ENCODE measurements around the gene CYP2W1. TPM values are rescaled to one million over a fixed set of nuclear protein-coding genes. Genes with fewer than 3 reads are reported as not detected.

The CYP2W1 gene
- polyA plus RNA-seq, 2 of the 4 experiments (the other 2 are of a cell fraction): not detected

DNA sequence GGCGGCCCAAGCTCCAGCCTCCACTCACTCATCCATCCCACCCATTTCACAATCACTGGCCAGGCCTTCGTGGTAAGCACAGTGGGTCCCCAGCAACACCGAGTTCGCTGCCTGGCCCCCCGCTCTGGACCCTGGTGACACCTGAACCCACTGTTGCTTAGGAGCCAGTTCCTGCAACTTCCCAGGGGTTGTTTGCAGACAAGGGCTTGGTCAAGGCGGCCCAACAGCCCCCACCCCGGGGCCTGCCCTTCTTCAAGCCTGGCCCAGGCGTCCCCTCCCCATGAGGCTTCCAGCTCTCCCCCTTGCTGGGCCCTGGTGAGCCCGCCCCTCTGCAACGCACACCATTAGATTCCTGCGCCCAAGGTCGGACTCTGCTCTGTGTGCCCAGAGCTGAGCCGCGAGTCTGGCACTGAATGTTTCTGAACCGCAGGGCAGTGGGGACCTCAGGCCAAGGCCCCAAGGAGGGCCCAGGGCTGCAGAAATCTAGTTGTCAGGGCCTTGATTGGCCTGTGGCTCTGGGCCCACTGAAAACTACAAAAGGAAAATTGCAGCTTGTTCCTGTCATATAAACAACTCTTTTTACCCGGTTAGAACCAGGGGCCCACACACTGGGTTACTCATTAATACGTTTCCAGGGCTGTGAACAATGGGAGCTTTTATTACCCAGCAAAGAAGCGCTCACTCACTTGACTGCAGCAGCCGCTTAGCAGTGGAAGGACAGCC is 5.5 kb upstream of the CYP2W1 start:
- no peak for FAIRE-seq
- H3K9me3 ChIP-seq: no peaks in the 10 kb centered on the region
- peak; percentile 36 to 58 for DNase-seq (ENCODE audit: low read depth in 1 of 2, low spot score in 1 of 2)
- no peak overlapping the region for H3K4me3 ChIP-seq
- TF ChIP-seq SREBF2 (IDR thresholded peaks at IDR 0.05) (no peak), REST (IDR thresholded peaks at IDR 0.05) (no peak), CTCF (IDR thresholded peaks at IDR 0.05) (no peak), SMC3 (IDR thresholded peaks at IDR 0.05) (no peak), HDAC2 (IDR thresholded peaks at IDR 0.05) (no peak), JUN (IDR thresholded peaks at IDR 0.05) (no peak), ELK1 (IDR thresholded peaks at IDR 0.05; ENCODE audit: low read depth, low read length) (no peak), KDM5A (IDR thresholded peaks at IDR 0.05) (no peak), RAD21 (conservative IDR thresholded peaks at IDR 0.05 in 1 of 2, IDR thresholded peaks at IDR 0.05 in 1 of 2) (no peak), EHF (CRISPR knock-in tag; IDR thresholded peaks at IDR 0.05) (no peak), FOSB (CRISPR knock-in tag; IDR thresholded peaks at IDR 0.05) (no peak), HOXB13 (CRISPR knock-in tag; IDR thresholded peaks at IDR 0.05; ENCODE audit: low read depth) (no peak)
- TF ChIP-seq, protein P1, sequence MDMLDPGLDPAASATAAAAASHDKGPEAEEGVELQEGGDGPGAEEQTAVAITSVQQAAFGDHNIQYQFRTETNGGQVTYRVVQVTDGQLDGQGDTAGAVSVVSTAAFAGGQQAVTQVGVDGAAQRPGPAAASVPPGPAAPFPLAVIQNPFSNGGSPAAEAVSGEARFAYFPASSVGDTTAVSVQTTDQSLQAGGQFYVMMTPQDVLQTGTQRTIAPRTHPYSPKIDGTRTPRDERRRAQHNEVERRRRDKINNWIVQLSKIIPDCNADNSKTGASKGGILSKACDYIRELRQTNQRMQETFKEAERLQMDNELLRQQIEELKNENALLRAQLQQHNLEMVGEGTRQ (IDR thresholded peaks at IDR 0.05): no peak
- H3K4me2 ChIP-seq: peak overlapping the region; percentile 52
- peak overlapping the region; percentile 42 to 79; a peak in 5 of 6 replicates for H3K27ac ChIP-seq
- WGBS (ENCODE audit: missing lambda C conversion rate): 36% methylated on average over 12 of the region's 19 CpGs
- peak; percentile 3 to 19; a peak in 1 of 6 replicates for ATAC-seq
- ChIA-PET POLR2A (no interaction called here), CTCF (interaction anchor here (1.1 to 8.7 kb wide), 5 partner anchors 9 to 198 kb away, joined by 4 to 108 read pairs (median 17); no protein-coding TSS in a partner anchor)
- peaks cover 24% of the 10 kb centered on the region for H3K4me1 ChIP-seq

- H3K4me1 ChIP-seq: peaks cover 24% of the 10 kb centered on the region
- peak overlapping the region; percentile 52 for H3K4me2 ChIP-seq
- DNase-seq (ENCODE audit: low read depth in 1 of 2, low spot score in 1 of 2) (no peak), FAIRE-seq (no peak), ATAC-seq (no peak)
- peak overlapping the region in 1 of 2 experiments; percentile 79; a peak in 3 of 6 replicates for H3K27ac ChIP-seq
- no peak for TF ChIP-seq POLR2A (IDR thresholded peaks at IDR 0.05; ENCODE audit: low read length)
- TF ChIP-seq KDM1A (IDR thresholded peaks at IDR 0.05; ENCODE audit: low read depth): no peak
- TF ChIP-seq, protein P1 (IDR thresholded peaks at IDR 0.05): no peak
- no peak for TF ChIP-seq RCOR1 (IDR thresholded peaks at IDR 0.05; ENCODE audit: low read depth, low read length)
- no peak for TF ChIP-seq MAFK (IDR thresholded peaks at IDR 0.05; ENCODE audit: partially characterized antibody)
- TF ChIP-seq NR3C1 (IDR thresholded peaks at IDR 0.05): no peak
- TF ChIP-seq CHD2 (IDR thresholded peaks at IDR 0.05; ENCODE audit: low read length, partially characterized antibody): no peak
- TF ChIP-seq HOXB13 (CRISPR knock-in tag; IDR thresholded peaks at IDR 0.05; ENCODE audit: low read depth): no peak
- no peak for TF ChIP-seq REST (IDR thresholded peaks at IDR 0.05)
- no peak for TF ChIP-seq PHF8 (IDR thresholded peaks at IDR 0.05; ENCODE audit: borderline replicate concordance, low read depth)
- no peak for TF ChIP-seq RFX5 (IDR thresholded peaks at IDR 0.05)
- TF ChIP-seq ZFP36 (IDR thresholded peaks at IDR 0.05; ENCODE audit: borderline replicate concordance, partially characterized antibody): no peak
- H3K9me3 ChIP-seq: no peaks in the 10 kb centered on the region
- POLR2A ChIA-PET: no interaction called here
- 66% methylated on average over 7 of the region's 7 CpGs for WGBS (ENCODE audit: missing lambda C conversion rate)
- no peak overlapping the region for H3K4me3 ChIP-seq
- CTCF ChIA-PET: interaction anchor here (0.8 to 8.7 kb wide), 6 partner anchors 9 to 198 kb away, joined by 3 to 108 read pairs (median 14); no protein-coding TSS in a partner anchor
Measured at GRCh38 chr7:978049-978346, 5.0 kb upstream of the CYP2W1 start.
